Amniotic epithelial cell (primary cell): ENCODE results near the gene MEP1B.
"Not testable (repeated sequence)": the region's sequence is repeated elsewhere in the genome, so short reads cannot be mapped to it uniquely, and the experiment has no call there.

Source experiments
- DNase-seq: peaks from one replicate; pipeline ENCODE4 v3.0.0-alpha.2; 2010; ENCODE audit warnings: low read depth

The MEP1B gene

GRCh38 chr18:32189790-32190189 lies at the start of gene MEP1B:
TSS of gene MEP1B (plus strand) at chr18:32190039. CDS start at chr18:32190071, 32 bp downstream.
- DNase-seq: no peak

- DNase-seq: no peak
Measured at GRCh38 chr18:32148185-32148870, 41.5 kb upstream of the MEP1B start.

- DNase-seq: no peak
Measured at GRCh38 chr18:32152705-32153448, 37.0 kb upstream of the MEP1B start.

GRCh38 chr18:32156855-32157254 lies 33.0 kb upstream of the MEP1B start:
- no peak for DNase-seq

GRCh38 chr18:32157580-32157979 lies 32.3 kb upstream of the MEP1B start:
- no peak for DNase-seq

GRCh38 chr18:32158108-32158624 lies 31.7 kb upstream of the MEP1B start:
- peak; percentile 82 for DNase-seq

GRCh38 chr18:32158631-32159030 lies 31.2 kb upstream of the MEP1B start:
- not testable (repeated sequence) for DNase-seq

- no peak for DNase-seq
Measured at GRCh38 chr18:32160547-32160946, 29.3 kb upstream of the MEP1B start.

GRCh38 chr18:32167980-32168730 lies 21.7 kb upstream of the MEP1B start:
- DNase-seq: no peak

GRCh38 chr18:32173654-32174053 lies 16.2 kb upstream of the MEP1B start:
- DNase-seq: no peak

- no peak for DNase-seq
Measured at GRCh38 chr18:32174719-32175118, 15.1 kb upstream of the MEP1B start.

GRCh38 chr18:32175265-32175664 lies 14.6 kb upstream of the MEP1B start:
- DNase-seq: no peak

- DNase-seq: not testable (repeated sequence)
Measured at GRCh38 chr18:32176745-32177144, 13.1 kb upstream of the MEP1B start.

GRCh38 chr18:32177530-32177929 lies 12.3 kb upstream of the MEP1B start:
- DNase-seq: no peak

GRCh38 chr18:32183503-32183902 lies 6.3 kb upstream of the MEP1B start:
- no peak for DNase-seq

GRCh38 chr18:32190209-32190608 lies 370 bp downstream of the MEP1B start:
- DNase-seq: no peak

GRCh38 chr18:32195881-32196815 lies 6.3 kb downstream of the MEP1B start:
- no peak for DNase-seq

GRCh38 chr18:32200766-32201165 lies 10.9 kb downstream of the MEP1B start:
- no peak for DNase-seq

GRCh38 chr18:32201948-32202672 lies 12.3 kb downstream of the MEP1B start:
- DNase-seq: no peak

GRCh38 chr18:32208023-32208422 lies 18.2 kb downstream of the MEP1B start:
- DNase-seq: no peak

- no peak for DNase-seq
Measured at GRCh38 chr18:32208577-32208976, 18.7 kb downstream of the MEP1B start.
